Activated CD4-positive, alpha-beta memory T cell treated with anti-CD3 and anti-CD28 coated beads, Interleukin-2, amount 10 ng/mL, durations not matched to agents 7 days and 5 days (primary cell): Measurements from ENCODE around the gene KCNJ13. TPM values are rescaled to one million over a fixed set of nuclear protein-coding genes. Genes with fewer than 3 reads are reported as not detected.

Experiments
- total RNA-seq, 2 experiments: library from RNA; stranded (reverse); gene quantifications; one replicate each; pipeline ENCODE4 v1.2.3, GENCODE V29; 2021

Gene KCNJ13
- total RNA-seq, 2 experiments from 2014 or later, result not detected

Other genes starting within 250 kb of the KCNJ13 start
- not detected for gene CHRNG, start 236.9 kb downstream of the KCNJ13 start, total RNA-seq
- gene TIGD1, start 226.0 kb downstream of the KCNJ13 start, total RNA-seq, result 1 to 10 TPM; 7.8 to 7.9 TPM
- 10 to 100 TPM; 72.8 to 74.6 TPM for gene EIF4E2, start 225.9 kb downstream of the KCNJ13 start, total RNA-seq
- gene EFHD1, start 143.0 kb downstream of the KCNJ13 start, total RNA-seq, result 1 to 10 TPM; 2.0 to 2.7 TPM
- gene GIGYF2, start 79.2 kb downstream of the KCNJ13 start, total RNA-seq, result 10 to 100 TPM; 56.5 to 59.9 TPM
- gene SNORC, start 93.7 kb upstream of the KCNJ13 start, total RNA-seq, result 1 to 10 TPM; 1.3 to 1.9 TPM
- under 1 TPM; 0.48 to 0.58 TPM for gene NGEF, start 236.7 kb upstream of the KCNJ13 start, total RNA-seq